ENCODE data around the gene ZNF385B.

The ZNF385B gene

DNA sequence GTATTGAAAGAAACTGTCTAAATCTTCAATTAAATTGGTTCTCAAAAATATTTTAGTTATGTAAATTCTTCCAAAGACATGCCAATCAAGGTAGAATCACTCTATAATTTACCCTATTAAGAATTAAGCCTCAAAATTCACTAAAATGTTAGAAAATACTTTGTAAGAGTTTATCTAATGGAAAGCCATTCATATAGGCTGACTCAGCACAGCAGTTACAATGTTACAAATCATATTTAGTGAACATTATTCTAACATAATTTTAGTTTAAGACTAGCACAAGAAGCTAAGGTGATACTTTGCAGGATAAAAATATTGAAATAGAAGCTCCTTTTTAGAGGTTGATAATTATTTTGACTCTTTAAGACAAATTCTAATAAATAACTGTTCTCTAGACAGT, 137.0 kb downstream of the ZNF385B start:
- Histone ChIP-seq H3K36me3 (no peaks in the 10 kb centered on the region), H3K27ac (no peak overlapping the region), H3K4me1 (no peaks in the 10 kb centered on the region)

DNA sequence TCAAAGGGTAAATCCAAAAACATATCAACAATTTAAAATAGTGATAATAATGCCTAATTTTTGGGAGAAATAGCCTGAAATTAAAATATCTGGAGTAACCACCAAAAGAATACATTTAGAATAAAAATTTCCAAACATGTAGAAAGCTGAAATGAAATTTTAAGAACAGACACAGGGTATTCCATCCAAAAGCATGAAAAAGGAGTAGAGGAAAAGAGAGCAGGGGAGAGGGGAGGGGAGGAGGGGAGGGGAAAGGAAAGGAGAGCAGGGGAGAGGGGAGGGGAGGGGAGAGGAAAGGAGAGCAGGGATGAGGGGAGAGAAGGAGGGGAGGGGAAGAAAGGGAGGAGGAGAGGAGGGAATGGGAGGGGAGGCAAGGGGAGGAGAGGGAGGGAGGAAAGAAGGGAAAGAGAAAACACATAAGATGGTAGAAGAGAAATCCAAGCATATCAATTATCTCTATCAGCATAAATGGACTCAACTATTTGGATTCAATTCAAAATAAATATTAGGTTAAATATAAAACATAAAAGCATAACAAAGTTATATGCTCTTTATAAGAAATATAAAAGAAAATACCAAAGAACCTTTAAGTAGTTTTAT, 141.1 kb downstream of the ZNF385B start:
- no peaks in the 10 kb centered on the region for H3K36me3 ChIP-seq
- no peak overlapping the region for H3K9ac ChIP-seq
- no peak overlapping the region for H3K27ac ChIP-seq
- H3K4me2 ChIP-seq = no peak overlapping the region
- H3K4me3 ChIP-seq = no peak overlapping the region
- TF ChIP-seq Cebpa-rat (IDR thresholded peaks at IDR 0.05) = no peak
- H4K20me1 ChIP-seq = no peaks in the 10 kb centered on the region
- no peaks in the 10 kb centered on the region for H3K4me1 ChIP-seq
- H3K27me3 ChIP-seq = no peaks in the 10 kb centered on the region
- H3K9me3 ChIP-seq = no peaks in the 10 kb centered on the region

More for the DNA sequence above, 137.0 kb downstream of the ZNF385B start:
- TF ChIP-seq Cebpa-rat (IDR thresholded peaks at IDR 0.05) = no peak
- Histone ChIP-seq H3K4me3 (no peak overlapping the region), H3K9ac (no peak overlapping the region), H3K27me3 (no peaks in the 10 kb centered on the region), H3K9me3 (no peaks in the 10 kb centered on the region), H4K20me1 (no peaks in the 10 kb centered on the region), H3K4me2 (no peak overlapping the region)

DNA sequence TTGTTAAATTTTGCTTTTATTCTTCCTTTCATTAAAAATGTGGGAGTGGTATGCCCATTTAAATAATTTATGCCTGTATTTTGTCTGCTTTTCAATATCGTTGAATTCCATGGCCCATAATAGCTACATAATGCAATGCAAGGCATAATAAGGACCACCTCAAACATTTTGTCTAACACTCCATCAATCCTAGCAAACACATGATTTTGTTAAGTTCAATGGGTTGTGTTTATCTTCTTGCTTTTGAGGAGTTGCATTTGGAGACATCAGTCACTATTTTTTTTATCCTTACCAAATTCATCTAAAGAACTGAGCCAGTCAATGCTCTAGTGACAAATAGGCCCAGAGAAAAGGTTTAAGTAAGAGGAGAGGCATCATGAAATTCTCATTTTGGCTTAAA, 145.5 kb downstream of the ZNF385B start:
- H4K20me1 ChIP-seq = no peaks in the 10 kb centered on the region
- no peak overlapping the region for H3K27ac ChIP-seq
- H3K4me1 ChIP-seq = no peaks in the 10 kb centered on the region
- no peak overlapping the region for H3K9ac ChIP-seq
- no peak overlapping the region for H3K4me3 ChIP-seq
- H3K4me2 ChIP-seq = no peak overlapping the region
- TF ChIP-seq Cebpa-rat (IDR thresholded peaks at IDR 0.05) = no peak
- H3K27me3 ChIP-seq = no peaks in the 10 kb centered on the region
- no peaks in the 10 kb centered on the region for H3K36me3 ChIP-seq
- no peaks in the 10 kb centered on the region for H3K9me3 ChIP-seq

DNA sequence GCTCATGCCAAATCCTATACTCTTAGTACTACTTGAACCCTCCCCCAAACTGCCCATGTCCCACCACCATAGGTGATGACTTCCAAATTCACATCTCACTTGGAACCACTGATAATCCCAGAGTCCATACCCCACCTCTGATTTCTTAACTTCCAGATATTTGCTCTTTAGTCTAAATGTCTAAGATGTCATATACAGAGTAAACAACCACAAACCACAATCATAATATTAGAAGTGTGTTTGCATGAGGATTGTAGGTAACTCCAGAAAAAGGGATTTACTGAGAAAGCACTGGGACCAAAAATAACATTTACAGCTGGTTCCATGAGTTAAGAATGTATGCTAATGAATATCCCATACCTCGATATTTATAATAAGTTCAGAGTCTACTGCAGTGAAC, 146.2 kb downstream of the ZNF385B start:
- Histone ChIP-seq H3K4me1 (no peaks in the 10 kb centered on the region), H4K20me1 (no peaks in the 10 kb centered on the region), H3K4me2 (no peak overlapping the region), H3K9ac (no peak overlapping the region), H3K27ac (no peak overlapping the region), H3K4me3 (no peak overlapping the region), H3K36me3 (no peaks in the 10 kb centered on the region), H3K9me3 (no peaks in the 10 kb centered on the region), H3K27me3 (no peaks in the 10 kb centered on the region)
- no peak for TF ChIP-seq Cebpa-rat (IDR thresholded peaks at IDR 0.05)

DNA sequence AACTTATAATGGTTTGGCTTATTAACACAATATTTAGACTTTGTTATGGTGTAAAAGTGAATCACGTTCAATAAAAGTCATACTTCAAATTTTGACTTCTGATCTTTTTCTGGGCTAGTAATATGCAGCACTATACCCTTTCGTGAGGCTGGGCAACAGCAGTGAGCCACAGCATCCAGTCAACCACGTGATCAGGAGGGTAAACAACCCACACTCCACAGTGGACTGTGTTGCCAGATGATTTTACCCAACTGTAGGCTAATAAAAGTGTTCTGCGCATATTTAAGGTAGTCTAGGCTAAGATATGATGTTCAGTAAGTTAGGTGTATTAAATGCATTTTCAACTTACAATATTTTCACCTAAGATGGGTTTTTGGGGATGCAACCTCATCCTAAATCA, 148.6 kb downstream of the ZNF385B start:
- Histone ChIP-seq H3K4me2 (no peak overlapping the region), H3K4me1 (no peaks in the 10 kb centered on the region), H3K36me3 (no peaks in the 10 kb centered on the region), H3K9me3 (no peaks in the 10 kb centered on the region), H3K27me3 (no peaks in the 10 kb centered on the region), H3K9ac (no peak overlapping the region), H3K4me3 (no peak overlapping the region), H4K20me1 (no peaks in the 10 kb centered on the region), H3K27ac (no peak overlapping the region)
- no peak for TF ChIP-seq Cebpa-rat (IDR thresholded peaks at IDR 0.05)

DNA sequence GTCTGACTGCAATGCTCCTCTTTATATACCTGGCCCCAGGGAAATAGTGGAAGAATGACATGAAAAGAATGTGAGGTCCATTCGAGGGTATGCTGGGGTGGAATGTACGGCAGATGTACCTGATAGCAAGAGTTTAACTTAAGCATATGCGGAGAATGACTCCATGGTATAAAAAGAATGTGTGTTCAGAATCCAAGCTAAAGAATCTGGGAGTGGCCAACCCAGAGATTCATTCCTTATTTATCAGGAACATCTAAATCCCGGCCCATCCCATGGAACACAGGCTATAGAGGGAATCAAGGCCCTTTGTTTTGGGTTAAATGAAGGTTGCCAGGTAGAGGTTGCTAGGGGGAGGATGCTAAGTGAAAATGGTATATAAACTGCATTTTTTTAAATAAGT, 150.0 kb downstream of the ZNF385B start:
- Histone ChIP-seq H3K36me3 (no peaks in the 10 kb centered on the region), H3K4me2 (no peak overlapping the region), H3K9ac (no peak overlapping the region), H3K9me3 (no peaks in the 10 kb centered on the region), H4K20me1 (no peaks in the 10 kb centered on the region), H3K27me3 (no peaks in the 10 kb centered on the region), H3K4me1 (no peaks in the 10 kb centered on the region), H3K27ac (no peak overlapping the region), H3K4me3 (no peak overlapping the region)
- no peak for TF ChIP-seq Cebpa-rat (IDR thresholded peaks at IDR 0.05)

DNA sequence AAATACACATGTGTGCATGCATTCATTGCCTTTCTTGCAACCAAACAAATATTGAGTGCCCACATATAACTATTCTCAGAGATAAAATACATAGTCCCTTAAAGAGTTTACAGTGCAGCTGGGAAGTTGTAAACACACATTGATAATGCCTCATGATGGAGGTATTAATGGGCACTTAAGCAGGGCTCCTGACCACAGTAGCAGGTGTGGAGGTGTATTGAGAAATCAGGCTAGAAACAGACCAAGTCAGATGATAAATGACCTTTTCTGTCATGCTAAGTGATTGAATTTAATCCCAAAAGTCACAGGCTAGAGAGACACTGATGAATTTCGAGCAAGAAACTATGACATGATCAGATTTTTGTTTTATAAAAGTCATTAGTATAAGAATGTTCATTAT, 157.7 kb downstream of the ZNF385B start:
- no peak for TF ChIP-seq Cebpa-rat (IDR thresholded peaks at IDR 0.05)
- Histone ChIP-seq H3K4me2 (no peak overlapping the region), H3K9me3 (no peaks in the 10 kb centered on the region), H3K36me3 (no peaks in the 10 kb centered on the region), H4K20me1 (no peaks in the 10 kb centered on the region), H3K4me3 (no peak overlapping the region), H3K9ac (no peak overlapping the region), H3K4me1 (no peaks in the 10 kb centered on the region), H3K27ac (no peak overlapping the region), H3K27me3 (no peaks in the 10 kb centered on the region)

DNA sequence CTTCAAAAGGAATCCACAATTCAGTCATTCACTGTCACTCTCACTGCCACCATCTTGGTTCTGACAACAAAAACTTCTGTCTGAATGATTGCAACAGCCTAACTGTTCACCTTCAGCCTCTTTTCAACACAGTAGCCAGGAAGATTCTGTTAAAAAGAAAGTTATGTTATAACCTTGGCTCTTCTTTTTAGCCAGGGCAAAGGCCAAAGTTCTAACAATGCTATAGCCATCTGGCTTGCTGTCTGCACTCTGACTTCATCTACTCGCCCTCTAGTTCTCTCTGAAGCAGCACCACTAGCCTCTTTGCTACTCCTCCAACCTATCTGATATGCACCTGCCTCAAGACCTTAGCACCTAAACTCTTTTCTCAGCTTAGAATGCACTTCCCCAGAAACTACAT, 158.5 kb downstream of the ZNF385B start:
- Histone ChIP-seq H3K36me3 (no peaks in the 10 kb centered on the region), H4K20me1 (no peaks in the 10 kb centered on the region), H3K4me1 (no peaks in the 10 kb centered on the region), H3K4me2 (no peak overlapping the region), H3K27ac (no peak overlapping the region), H3K27me3 (no peaks in the 10 kb centered on the region), H3K9ac (no peak overlapping the region), H3K9me3 (no peaks in the 10 kb centered on the region), H3K4me3 (no peak overlapping the region)
- no peak for TF ChIP-seq Cebpa-rat (IDR thresholded peaks at IDR 0.05)

DNA sequence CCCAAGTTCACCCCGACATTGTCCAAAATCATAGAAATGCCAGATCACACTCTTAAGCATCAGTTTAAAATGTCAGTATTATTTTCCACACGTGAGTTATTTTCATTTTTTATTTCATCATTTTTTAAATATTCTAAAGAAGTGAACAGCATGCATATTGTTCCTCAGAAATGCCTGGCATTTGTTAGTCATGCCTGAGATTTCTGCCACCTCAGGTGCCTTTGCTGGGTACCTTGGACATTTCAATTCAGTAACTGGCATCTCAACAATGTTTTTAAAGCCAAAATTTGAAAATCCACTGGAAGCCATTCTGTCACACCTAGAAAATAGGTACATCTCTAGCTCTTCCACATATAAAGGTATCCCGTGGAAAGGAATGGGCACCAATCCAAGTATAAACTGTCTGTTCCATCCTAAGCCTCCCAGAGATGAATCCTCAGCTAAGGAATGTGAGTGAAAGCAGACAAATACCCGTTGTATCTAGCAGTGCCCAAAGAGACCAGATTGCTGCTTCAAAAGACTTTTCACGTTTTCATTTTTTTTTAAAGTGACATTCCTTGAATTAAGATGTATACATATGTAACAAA, 159.8 kb downstream of the ZNF385B start:
- TF ChIP-seq Cebpa-rat (IDR thresholded peaks at IDR 0.05) = no peak
- Histone ChIP-seq H3K4me3 (no peak overlapping the region), H4K20me1 (no peaks in the 10 kb centered on the region), H3K27me3 (no peaks in the 10 kb centered on the region), H3K4me2 (no peak overlapping the region), H3K9ac (no peak overlapping the region), H3K27ac (no peak overlapping the region), H3K9me3 (no peaks in the 10 kb centered on the region), H3K4me1 (no peaks in the 10 kb centered on the region), H3K36me3 (no peaks in the 10 kb centered on the region)

DNA sequence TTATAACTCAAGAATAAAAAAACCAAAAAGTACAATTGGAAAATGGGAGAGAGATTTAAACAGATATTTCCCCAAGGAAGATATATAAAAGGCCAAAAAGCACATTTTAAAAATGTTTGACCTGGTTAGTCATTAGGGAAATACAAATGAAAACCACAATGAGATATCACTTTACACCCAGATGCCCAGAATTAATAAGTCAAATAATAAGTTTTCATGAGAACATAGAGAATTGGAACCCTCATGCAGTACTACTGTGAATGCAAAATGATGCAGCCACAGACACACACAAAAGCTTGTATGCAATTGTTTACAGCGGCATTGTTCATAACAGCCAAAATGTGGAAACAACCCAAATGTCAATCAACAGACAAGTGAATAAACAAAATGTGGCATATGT, 165.9 kb downstream of the ZNF385B start:
- no peak overlapping the region for H3K27ac ChIP-seq
- no peaks in the 10 kb centered on the region for H3K36me3 ChIP-seq
- no peaks in the 10 kb centered on the region for H4K20me1 ChIP-seq
- no peak overlapping the region for H3K4me2 ChIP-seq
- no peak overlapping the region for H3K9ac ChIP-seq
- H3K27me3 ChIP-seq = no peaks in the 10 kb centered on the region
- H3K4me1 ChIP-seq = no peaks in the 10 kb centered on the region
- H3K4me3 ChIP-seq = no peak overlapping the region
- H3K9me3 ChIP-seq = no peaks in the 10 kb centered on the region
- TF ChIP-seq Cebpa-rat (IDR thresholded peaks at IDR 0.05) = no peak

DNA sequence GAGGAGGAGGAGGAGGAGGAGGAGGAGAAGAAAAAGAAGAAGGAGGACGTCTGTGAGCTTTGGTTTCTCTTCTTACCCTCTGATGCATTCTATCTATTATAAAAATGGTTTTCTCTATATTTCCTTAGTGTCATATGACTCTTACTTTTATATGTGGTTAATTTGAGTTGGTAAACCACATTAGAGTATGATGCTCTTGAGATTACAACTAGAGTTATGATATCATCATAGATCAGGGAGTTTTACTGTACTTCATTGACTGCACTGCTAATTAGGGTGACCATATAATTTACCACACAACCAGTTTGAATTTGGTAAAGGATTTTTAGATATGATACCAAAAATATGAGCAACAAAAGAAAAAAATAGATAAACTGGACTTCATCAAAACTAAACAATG, 166.4 kb downstream of the ZNF385B start:
- no peaks in the 10 kb centered on the region for H3K4me1 ChIP-seq
- H3K27ac ChIP-seq = no peak overlapping the region
- TF ChIP-seq Cebpa-rat (IDR thresholded peaks at IDR 0.05) = no peak
- no peak overlapping the region for H3K9ac ChIP-seq
- no peak overlapping the region for H3K4me2 ChIP-seq
- H3K4me3 ChIP-seq = no peak overlapping the region
- no peaks in the 10 kb centered on the region for H3K9me3 ChIP-seq
- H3K27me3 ChIP-seq = no peaks in the 10 kb centered on the region
- H4K20me1 ChIP-seq = no peaks in the 10 kb centered on the region
- no peaks in the 10 kb centered on the region for H3K36me3 ChIP-seq
